Heart right ventricle (tissue), 16 donors: ENCODE data around the gene CHORDC1. TPM values are rescaled to one million over a fixed set of nuclear protein-coding genes. Genes with fewer than 3 reads are reported as not detected.

ENCODE experiments used
- ATAC-seq, 8 donors: fragments of 200-7000 bp; cut with Tn5 transposase; one replicate each; pipeline ENCODE4 v1.9.1; 2020; ENCODE audit warnings: mild to moderate bottlenecking in 8 of 8, moderate library complexity in 8 of 8, moderate number of reproducible peaks in 1 of 8
- DNase-seq, 2 donors: peaks; one replicate each; pipeline ENCODE4 v3.0.0-alpha.2; 2020
- H3K27ac ChIP-seq, 10 donors: fragments of 200-600 bp; sonication (generic) in 2 of 10; one replicate each; pipeline versions ENCODE4 v1.5.0 to v1.8.0; 2020 to 2022; ENCODE audit warnings: mild to moderate bottlenecking in 3 of 10
- H3K27me3 ChIP-seq, 7 donors: fragments of 200-600 bp; one replicate each; pipeline ENCODE4 v1.8.0; 2021 to 2022; ENCODE audit warnings: mild to moderate bottlenecking in 2 of 7
- H3K36me3 ChIP-seq, 9 donors: fragments of 200-600 bp; sonication (generic) in 1 of 9; one replicate each; pipeline versions ENCODE4 v1.5.0 to v1.8.0; 2020 to 2022; ENCODE audit warnings: mild to moderate bottlenecking in 2 of 9
- H3K4me1 ChIP-seq, 9 donors: fragments of 200-600 bp; sonication (generic) in 1 of 9; one replicate each; pipeline versions ENCODE4 v1.5.0 to v1.8.0; 2020 to 2022; ENCODE audit warnings: mild to moderate bottlenecking in 4 of 9
- H3K4me3 ChIP-seq, 10 donors: fragments of 200-600 bp; sonication (generic) in 2 of 10; one replicate each; pipeline versions ENCODE4 v1.5.0 to v1.8.0; 2020 to 2022; ENCODE audit warnings: mild to moderate bottlenecking in 7 of 10, moderate library complexity in 2 of 10
- H3K9me3 ChIP-seq, 11 donors: fragments of 200-600 bp in 10 of 11; sonication (generic) in 2 of 11; one replicate each; pipeline versions ENCODE4 v1.5.0 to v1.8.0; 2013 to 2022; ENCODE audit warnings: mild to moderate bottlenecking in 2 of 11, control low read depth in 1 of 11, moderate library complexity in 1 of 11
- CTCF ChIP-seq, 9 donors: fragments of 200-600 bp; sonication (generic) in 2 of 9; IDR thresholded peaks; one replicate each; pipeline versions ENCODE4 v1.5.0 to v1.8.0; 2021 to 2022; ENCODE audit warnings: antibody characterized with exemption in 9 of 9, mild to moderate bottlenecking in 5 of 9, moderate library complexity in 1 of 9
- WGBS, 2 donors: extraction: QIAGEN DNeasy Blood & Tissue Kit; methylation state at CpG; one replicate each; pipeline ENCODE4 v1.1.7; 2013; ENCODE audit warnings: inconsistent platforms in 1 of 2; 5-methylcytosine and 5-hydroxymethylcytosine counted together
- intact Hi-C, 10 donors: fragments of 100-400 bp; cut with DNase I; formaldehyde crosslinking; loops; one replicate each; pipeline versions ENCODE4 v1.11.1 to v1.14.2; 2022
- polyA plus RNA-seq, 2 donors: library from polyadenylated mRNA; stranded (reverse); fragments of 200-250 nt; gene quantifications; one replicate each; pipeline ENCODE4 v1.2.3, GENCODE V29; 2013
- total RNA-seq, 10 donors: library from RNA; stranded (reverse); fragmentation: NEBNext Ultra II Directional in 3 of 10; extraction: Animal tissue kit (Norgen Biotek cat#: 25700) in 3 of 10; gene quantifications; one replicate each; pipeline versions ENCODE4 v1.2.1 to v1.2.4, GENCODE V29; 2021 to 2023
- donor health status: Arrhythmogenic right ventricular cardiomyopathy.
- donor health status: ischemic (EF 13 %, LVEDD 7.1; RV severe dilation, severe dysfunction).
- donor health status: healthy with polysubstance abuse.
- donor health status: DM: no; HTN: yes; CAD: no.
- donor health status: DM: no; HTN: no; CAD: no.
- donor health status: ischemic (EF 25% LVEDD 6.9; RV normal size, moderate dysfunction).
- donor health status: ischemic (EF 25% LVEDD 5.7; RV mildly dilated, moderate dysfunction).
- donor health status: healthy.
- donor health status: DM: yes; HTN: yes; CAD: no.
- donor health status: Ischemic cardiomyopathy.
- donor health status: ischemic (EF 35%, LVEDD 5.7; RV mildly dilated, moderate dysfunction).
- donor health status: nonischemic (EF 11% LVEDD 7.7; RV severe dilation, severe dysfunction).
- donor health status: DM: yes; HTN: yes; CAD: no.
- donor health status: PGD.
- donor health status: ischemic (EF 29% LVEDD 5.4; RV normal size, mild dysfunction).
- donor health status: nonischemic (EF 23%, LVEDD 6.1; RV moderate dilation, normal function).

The CHORDC1 gene
- total and polyA plus RNA-seq, 12 donors: 22.4 to 38.1 (median 27.7) TPM

GRCh38 chr11:90192869-90193582 is 29.8 kb downstream of the CHORDC1 start:
- Histone ChIP-seq H3K4me1 (no peaks in the 10 kb centered on the region), H3K4me3 (no peak overlapping the region), H3K36me3 (peaks cover 0 to 29% (median 0%) of the 10 kb centered on the region in 9 donors), H3K27me3 (no peaks in the 10 kb centered on the region), H3K27ac (no peak overlapping the region), H3K9me3 (no peaks in the 10 kb centered on the region)
- intact Hi-C loops: no loop called here
- TF ChIP-seq CTCF (IDR thresholded peaks at IDR 0.05): no peak
- ATAC-seq: no peak
- no peak for DNase-seq
- 94 to 97% methylated on average over 4 of the region's 4 CpGs for WGBS, 2 donors

GRCh38 chr11:90189011-90189410 is 33.8 kb downstream of the CHORDC1 start:
- peaks cover 0 to 13% (median 0%) of the 10 kb centered on the region in 9 donors for H3K36me3 ChIP-seq
- WGBS, 2 donors: 98 to 100% methylated on average over 2 of the region's 2 CpGs
- DNase-seq (no peak), ATAC-seq (no peak)
- H3K4me3 ChIP-seq: no peak overlapping the region
- H3K27me3 ChIP-seq: no peaks in the 10 kb centered on the region
- H3K9me3 ChIP-seq: no peaks in the 10 kb centered on the region
- H3K4me1 ChIP-seq: no peaks in the 10 kb centered on the region
- H3K27ac ChIP-seq: no peak overlapping the region
- TF ChIP-seq CTCF (IDR thresholded peaks at IDR 0.05): no peak
- intact Hi-C loops: no loop called here

GRCh38 chr11:90187839-90188238 is 35.0 kb downstream of the CHORDC1 start:
- no peak for ATAC-seq
- TF ChIP-seq CTCF (IDR thresholded peaks at IDR 0.05): no peak
- Histone ChIP-seq H3K27me3 (no peaks in the 10 kb centered on the region), H3K4me1 (no peaks in the 10 kb centered on the region), H3K27ac (no peak overlapping the region), H3K9me3 (no peaks in the 10 kb centered on the region), H3K4me3 (no peak overlapping the region), H3K36me3 (peaks cover 0 to 2% (median 0%) of the 10 kb centered on the region in 9 donors)
- no peak for DNase-seq
- 92 to 93% methylated on average over 3 of the region's 3 CpGs for WGBS, 2 donors
- intact Hi-C loops: no loop called here

- Histone ChIP-seq H3K4me3 (no peak overlapping the region), H3K36me3 (peaks cover 0 to 6% (median 0%) of the 10 kb centered on the region in 9 donors), H3K9me3 (no peaks in the 10 kb centered on the region), H3K27ac (no peak overlapping the region), H3K27me3 (no peaks in the 10 kb centered on the region), H3K4me1 (no peaks in the 10 kb centered on the region)
- no peak for TF ChIP-seq CTCF (IDR thresholded peaks at IDR 0.05)
- ATAC-seq (no peak), DNase-seq (no peak)
- intact Hi-C loops: no loop called here
- WGBS, 2 donors: 32 to 70% methylated on average over 2 of the region's 2 CpGs
Measured at GRCh38 chr11:90179923-90180322, 42.9 kb downstream of the CHORDC1 start.
